BE2C (cell line): ENCODE data around the gene TRDMT1.

Experiments used
- DNase-seq: peaks from one replicate; pipeline ENCODE4 v3.0.0-alpha.2; 2020
- H3K27me3 ChIP-seq: fragments of 250-450 bp; sonication (Bioruptor Pico); 2 replicates; pipeline ENCODE4 v1.5.1; 2020; ENCODE audit warnings: mild to moderate bottlenecking
- H3K36me3 ChIP-seq: fragments of 250-450 bp; sonication (Bioruptor Pico); 2 replicates; pipeline ENCODE4 v1.5.1; 2020; ENCODE audit warnings: mild to moderate bottlenecking
- H3K4me1 ChIP-seq: fragments of 250-450 bp; sonication (Bioruptor Pico); 2 replicates; pipeline ENCODE4 v1.5.1; 2020
- H3K4me3 ChIP-seq: 2 replicates; pipeline ENCODE4 v1.5.1; 2011; ENCODE audit warnings: low read depth, low read length
- H3K9me3 ChIP-seq: fragments of 250-450 bp; sonication (Bioruptor Pico); 2 replicates; pipeline ENCODE4 v1.5.1; 2020
- CTCF ChIP-seq: IDR thresholded peaks from 2 replicates; pipeline ENCODE4 v1.5.1; 2012; ENCODE audit warnings: mild to moderate bottlenecking, low read depth, low read length

The TRDMT1 gene

GRCh38 chr10:17241611-17242333 lies 40.3 kb upstream of the TRDMT1 start:
- Histone ChIP-seq H3K36me3 (no peaks in the 10 kb centered on the region), H3K4me3 (no peak overlapping the region), H3K4me1 (no peaks in the 10 kb centered on the region), H3K9me3 (no peaks in the 10 kb centered on the region), H3K27me3 (no peaks in the 10 kb centered on the region)
- DNase-seq = no peak
- TF ChIP-seq CTCF = no peak

- no peak for TF ChIP-seq CTCF
Observed at GRCh38 chr10:17240616-17241015, 39.1 kb upstream of the TRDMT1 start.

GRCh38 chr10:17240096-17240495 lies 38.6 kb upstream of the TRDMT1 start:
- Histone ChIP-seq H3K36me3 (no peaks in the 10 kb centered on the region; the same call in 1 of the 2 replicates), H3K9me3 (no peaks in the 10 kb centered on the region), H3K4me1 (no peaks in the 10 kb centered on the region), H3K27me3 (no peaks in the 10 kb centered on the region), H3K4me3 (no peak overlapping the region)
- TF ChIP-seq CTCF = no peak
- no peak for DNase-seq

More at GRCh38 chr10:17240616-17241015, 39.1 kb upstream of the TRDMT1 start:
- no peak for DNase-seq
- Histone ChIP-seq H3K4me1 (no peaks in the 10 kb centered on the region), H3K27me3 (no peaks in the 10 kb centered on the region), H3K36me3 (no peaks in the 10 kb centered on the region), H3K9me3 (no peaks in the 10 kb centered on the region), H3K4me3 (no peak overlapping the region)

- H3K27me3 ChIP-seq = no peaks in the 10 kb centered on the region
- H3K4me1 ChIP-seq = no peaks in the 10 kb centered on the region
- no peaks in the 10 kb centered on the region for H3K9me3 ChIP-seq
- no peaks in the 10 kb centered on the region; the same call in 1 of the 2 replicates for H3K36me3 ChIP-seq
- DNase-seq = no peak
- TF ChIP-seq CTCF = no peak
- no peak overlapping the region for H3K4me3 ChIP-seq
Observed at GRCh38 chr10:17239345-17240085, 38.0 kb upstream of the TRDMT1 start.

GRCh38 chr10:17238445-17239291 lies 37.2 kb upstream of the TRDMT1 start:
- no peaks in the 10 kb centered on the region for H3K4me1 ChIP-seq
- TF ChIP-seq CTCF = no peak
- no peaks in the 10 kb centered on the region for H3K27me3 ChIP-seq
- peaks cover 3% of the 10 kb centered on the region; the same call in 1 of the 2 replicates for H3K36me3 ChIP-seq
- no peak for DNase-seq
- H3K9me3 ChIP-seq = no peaks in the 10 kb centered on the region
- H3K4me3 ChIP-seq = no peak overlapping the region
